Measurements from ENCODE around the gene TLL2.

The TLL2 gene

DNA sequence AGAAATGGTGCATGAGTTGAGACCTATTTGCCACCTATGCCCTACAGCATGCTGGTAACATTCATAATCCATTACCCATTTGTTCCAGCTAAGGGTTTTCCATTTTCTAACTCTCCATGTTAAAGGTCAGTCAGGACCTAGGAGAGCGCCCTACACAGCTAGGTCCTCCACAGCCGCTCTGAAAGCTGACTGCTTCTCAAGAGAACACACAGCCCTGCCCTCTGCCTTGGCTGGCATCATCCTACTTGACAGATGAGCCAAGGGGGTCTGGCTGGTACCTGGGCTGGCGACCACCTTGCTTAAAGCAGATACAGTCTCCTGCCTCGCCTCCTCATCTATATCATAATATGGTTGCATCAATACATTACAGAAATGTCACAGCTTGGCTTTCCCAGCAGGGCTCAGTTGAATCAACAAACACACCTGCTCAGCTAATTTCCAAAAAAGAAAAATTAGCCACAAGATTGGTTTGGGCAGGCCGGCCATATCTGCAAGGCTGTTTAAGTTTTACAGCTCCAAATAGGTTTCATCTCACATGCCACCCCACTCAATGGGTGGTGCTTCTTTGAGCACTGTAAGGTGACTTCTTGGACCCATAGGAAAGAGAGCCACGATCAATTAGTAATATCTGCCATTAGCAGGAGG lies 17.3 kb downstream of the TLL2 start:
- H3K27me3 Mint-ChIP-seq, result peaks cover 9% of the 10 kb centered on the region
- peak; percentile 49 for ATAC-seq
- no peak for DNase-seq
- no peaks in the 10 kb centered on the region for H3K9me3 Mint-ChIP-seq
- no peaks in the 10 kb centered on the region for H3K36me3 Mint-ChIP-seq (ENCODE audit: low read depth)
- H3K4me1 Mint-ChIP-seq, result no peaks in the 10 kb centered on the region
- no peak overlapping the region for H3K27ac Mint-ChIP-seq
- no peak overlapping the region for H3K4me3 Mint-ChIP-seq

DNA sequence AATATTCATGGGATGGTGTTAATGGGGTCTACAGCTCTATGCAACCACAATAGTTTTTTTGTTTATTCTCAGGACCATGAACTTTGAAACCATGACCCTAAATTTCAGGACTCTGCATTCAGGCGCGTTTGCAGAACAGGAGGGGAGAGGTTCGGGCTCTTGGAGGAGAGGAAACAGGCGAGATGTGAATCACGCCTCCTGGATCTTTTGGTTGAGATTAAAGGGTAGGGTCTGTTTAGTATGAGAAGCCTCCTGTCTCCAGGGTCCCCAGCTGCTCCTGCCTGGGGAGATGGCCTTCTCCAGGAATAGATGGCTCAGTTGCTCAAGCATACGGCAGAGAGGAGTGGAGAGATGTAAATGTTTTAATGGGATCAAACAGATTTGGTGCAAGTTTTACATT lies 18.2 kb downstream of the TLL2 start:
- H3K27ac Mint-ChIP-seq, result no peak overlapping the region
- ATAC-seq (no peak), DNase-seq (no peak)
- no peaks in the 10 kb centered on the region for H3K4me1 Mint-ChIP-seq
- H3K36me3 Mint-ChIP-seq (ENCODE audit: low read depth), result no peaks in the 10 kb centered on the region
- no peaks in the 10 kb centered on the region for H3K9me3 Mint-ChIP-seq
- H3K4me3 Mint-ChIP-seq, result no peak overlapping the region
- peaks cover 5% of the 10 kb centered on the region for H3K27me3 Mint-ChIP-seq

DNA sequence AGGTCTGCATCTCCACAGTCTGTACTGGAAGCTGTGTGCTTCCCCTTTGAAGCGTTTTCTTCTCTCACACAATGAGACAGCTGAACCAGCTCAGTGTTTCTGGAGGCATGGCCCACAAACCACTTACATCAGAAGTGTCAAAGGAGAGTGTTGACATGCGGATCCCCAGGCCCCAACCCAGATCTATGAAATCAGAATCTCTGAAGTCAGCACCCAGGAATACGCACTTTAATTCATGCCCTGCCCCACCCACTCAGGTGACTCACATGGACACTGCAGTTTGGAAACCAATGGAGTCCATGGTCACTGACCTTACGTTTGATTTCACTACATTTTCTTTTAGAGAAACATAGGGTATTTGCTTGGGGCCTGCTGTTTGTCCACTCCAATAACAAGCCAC lies 19.0 kb downstream of the TLL2 start:
- no peak overlapping the region for H3K27ac Mint-ChIP-seq
- H3K36me3 Mint-ChIP-seq (ENCODE audit: low read depth), result no peaks in the 10 kb centered on the region
- DNase-seq (no peak), ATAC-seq (no peak)
- no peak overlapping the region for H3K4me3 Mint-ChIP-seq
- H3K27me3 Mint-ChIP-seq, result peaks cover 5% of the 10 kb centered on the region
- no peaks in the 10 kb centered on the region for H3K4me1 Mint-ChIP-seq
- H3K9me3 Mint-ChIP-seq, result no peaks in the 10 kb centered on the region

DNA sequence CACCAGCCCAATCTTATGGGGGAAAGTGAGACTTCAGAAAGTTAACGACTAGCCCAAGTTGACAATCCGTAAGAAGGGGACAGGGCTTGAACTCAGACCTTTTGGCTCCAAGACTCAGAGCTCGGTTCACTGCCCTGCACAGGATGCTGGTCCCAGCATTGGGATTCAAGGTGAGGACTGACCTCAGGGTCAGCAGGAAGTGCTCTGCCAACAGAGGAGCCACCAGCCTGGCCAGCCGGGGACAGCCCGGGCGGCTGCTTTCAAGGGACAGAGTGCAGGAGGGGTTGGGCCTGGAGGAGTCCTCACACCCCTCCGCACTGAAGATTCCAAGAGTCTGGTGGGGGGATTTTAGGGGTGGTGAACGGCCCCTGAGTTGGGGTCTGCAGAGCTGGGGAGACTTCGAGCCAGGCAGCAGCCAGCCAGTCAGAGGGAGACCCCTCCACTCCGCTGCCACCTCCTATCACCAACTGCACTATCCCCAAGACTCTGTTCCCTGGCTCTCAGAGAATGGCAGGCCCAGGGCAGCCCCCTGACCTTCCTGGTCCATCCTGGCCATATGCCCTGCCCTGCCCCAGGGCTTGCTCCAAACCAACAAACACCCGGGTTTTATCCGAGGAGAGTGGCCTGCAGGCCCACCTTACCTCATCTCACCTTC lies 19.7 kb downstream of the TLL2 start:
- ATAC-seq (no peak), DNase-seq (no peak)
- Mint-ChIP-seq H3K9me3 (no peaks in the 10 kb centered on the region), H3K4me1 (no peaks in the 10 kb centered on the region), H3K36me3 (ENCODE audit: low read depth) (no peaks in the 10 kb centered on the region), H3K4me3 (no peak overlapping the region), H3K27ac (no peak overlapping the region), H3K27me3 (peaks cover 9% of the 10 kb centered on the region)

DNA sequence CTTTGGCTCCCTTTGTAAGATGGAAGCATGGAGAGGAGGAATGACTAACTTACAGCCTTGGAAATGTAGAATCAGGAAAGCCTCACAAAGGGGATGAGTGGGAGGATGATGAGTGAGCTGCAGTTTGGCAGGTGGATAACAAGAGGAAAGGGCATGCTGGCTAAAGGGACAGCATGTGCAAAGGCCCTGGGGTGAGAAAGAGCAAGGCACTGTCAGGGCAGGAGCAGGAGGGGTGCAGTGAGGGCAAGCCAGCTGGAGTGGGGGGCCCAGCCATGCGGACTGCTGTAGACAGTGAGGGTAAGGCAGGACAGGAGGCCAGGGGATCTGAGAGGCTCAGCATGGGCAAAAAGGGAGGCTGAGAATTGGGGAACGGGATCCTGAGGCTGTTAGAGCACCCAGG lies 20.5 kb downstream of the TLL2 start:
- Mint-ChIP-seq H3K4me3 (no peak overlapping the region), H3K4me1 (no peaks in the 10 kb centered on the region), H3K27ac (no peak overlapping the region), H3K36me3 (ENCODE audit: low read depth) (no peaks in the 10 kb centered on the region), H3K27me3 (peaks cover 9% of the 10 kb centered on the region), H3K9me3 (no peaks in the 10 kb centered on the region)
- no peak for ATAC-seq
- DNase-seq, result no peak

DNA sequence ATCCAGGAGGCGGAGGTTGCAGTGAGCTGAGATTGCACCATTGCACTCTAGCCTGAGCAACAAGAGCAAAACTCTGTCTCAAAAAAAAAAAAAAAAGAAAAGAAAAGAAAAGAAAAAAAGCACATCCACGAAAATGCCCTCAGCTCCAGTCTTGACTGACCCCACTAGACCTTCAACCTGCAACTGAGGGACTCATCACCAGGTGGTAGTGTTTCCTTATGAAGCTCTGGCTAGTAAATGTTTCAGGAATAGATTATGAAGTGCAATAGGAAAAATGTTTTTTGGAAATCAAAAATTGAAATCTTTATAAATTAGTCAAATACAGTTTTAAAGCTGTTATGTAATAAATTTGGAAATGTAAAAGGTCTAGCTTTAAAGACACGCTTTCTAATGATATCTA lies 22.4 kb downstream of the TLL2 start:
- Mint-ChIP-seq H3K27me3 (peaks cover 9% of the 10 kb centered on the region), H3K36me3 (ENCODE audit: low read depth) (no peaks in the 10 kb centered on the region), H3K27ac (no peak overlapping the region), H3K9me3 (no peaks in the 10 kb centered on the region), H3K4me1 (no peaks in the 10 kb centered on the region), H3K4me3 (no peak overlapping the region)
- DNase-seq (no peak), ATAC-seq (no peak)

DNA sequence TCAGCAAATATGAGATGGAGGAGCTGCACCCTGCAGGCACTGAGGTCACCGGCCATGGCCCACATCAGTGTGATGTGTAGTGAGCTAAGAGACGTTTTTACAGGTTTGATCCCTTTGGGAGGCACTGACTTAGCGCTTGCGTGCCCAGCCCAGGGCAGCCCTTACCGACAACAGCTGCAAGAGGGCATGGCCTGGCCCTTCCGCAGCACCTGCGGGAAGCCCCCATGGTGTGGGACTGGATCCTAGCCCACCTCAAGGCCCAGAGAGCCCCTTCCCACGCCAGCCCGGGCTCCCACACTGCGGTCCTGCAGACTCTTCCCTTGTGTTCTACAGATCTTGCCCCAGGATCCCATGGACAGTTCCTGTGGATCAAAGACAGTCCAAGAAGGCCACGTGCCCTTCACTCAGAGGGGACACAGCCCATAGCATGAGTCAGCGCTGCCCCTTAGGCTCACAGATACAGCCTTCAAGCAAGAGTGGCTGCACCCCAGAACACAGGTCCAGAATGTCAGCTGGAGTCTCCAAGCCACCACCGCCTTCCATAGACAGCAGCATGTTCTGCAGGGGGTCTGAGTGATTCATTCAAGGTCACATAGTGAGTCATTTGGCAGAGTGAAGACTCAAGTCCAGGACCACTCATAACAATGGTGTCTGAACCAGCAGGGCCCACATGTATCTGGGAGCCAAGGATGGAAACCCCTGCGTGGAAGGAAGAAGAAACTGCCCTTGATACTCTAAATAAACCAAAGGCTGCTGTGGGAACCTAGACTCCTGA lies 25.4 kb downstream of the TLL2 start:
- Mint-ChIP-seq H3K9me3 (no peaks in the 10 kb centered on the region), H3K4me1 (no peaks in the 10 kb centered on the region), H3K4me3 (no peak overlapping the region), H3K27me3 (peaks cover 11% of the 10 kb centered on the region), H3K36me3 (ENCODE audit: low read depth) (no peaks in the 10 kb centered on the region), H3K27ac (no peak overlapping the region)
- DNase-seq (no peak), ATAC-seq (no peak)

DNA sequence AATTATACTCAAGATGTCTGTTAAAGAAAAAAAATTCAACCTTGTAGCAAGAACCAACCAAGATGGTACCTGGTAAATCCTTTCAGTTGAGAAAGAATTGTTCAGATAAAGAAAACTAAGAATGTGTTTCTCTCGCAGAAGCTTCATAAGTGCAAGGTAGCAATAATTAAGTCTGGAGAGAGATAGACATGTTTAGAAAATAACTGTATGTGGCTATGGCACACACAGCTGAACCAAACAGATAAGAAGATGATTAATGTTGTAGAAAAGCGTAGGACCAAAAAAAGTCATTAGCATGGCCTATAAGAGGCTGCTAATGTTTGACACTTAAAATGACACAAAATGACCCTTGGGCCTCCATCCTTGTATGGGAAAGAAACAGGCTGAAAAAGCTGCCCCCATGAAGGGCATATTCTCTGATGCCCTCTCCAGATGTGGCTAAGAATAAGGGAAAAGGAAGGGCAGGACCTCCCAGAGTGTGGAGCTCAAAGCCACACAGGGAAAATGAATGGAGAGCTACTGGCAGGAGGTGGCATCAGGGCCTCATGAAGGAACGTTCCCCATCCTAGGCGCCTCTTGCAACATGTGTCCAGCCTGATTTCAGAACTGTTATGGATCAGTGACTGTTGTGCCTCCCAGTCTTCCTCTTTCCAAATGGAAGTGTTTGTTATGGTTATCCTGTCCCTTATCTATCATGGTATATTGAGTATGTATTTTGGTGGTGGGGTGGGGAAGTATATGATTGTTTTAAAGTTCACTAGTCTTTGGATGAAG lies 30.7 kb downstream of the TLL2 start:
- H3K4me1 Mint-ChIP-seq, result no peaks in the 10 kb centered on the region
- peaks cover 15% of the 10 kb centered on the region for H3K27me3 Mint-ChIP-seq
- no peak for ATAC-seq

DNA sequence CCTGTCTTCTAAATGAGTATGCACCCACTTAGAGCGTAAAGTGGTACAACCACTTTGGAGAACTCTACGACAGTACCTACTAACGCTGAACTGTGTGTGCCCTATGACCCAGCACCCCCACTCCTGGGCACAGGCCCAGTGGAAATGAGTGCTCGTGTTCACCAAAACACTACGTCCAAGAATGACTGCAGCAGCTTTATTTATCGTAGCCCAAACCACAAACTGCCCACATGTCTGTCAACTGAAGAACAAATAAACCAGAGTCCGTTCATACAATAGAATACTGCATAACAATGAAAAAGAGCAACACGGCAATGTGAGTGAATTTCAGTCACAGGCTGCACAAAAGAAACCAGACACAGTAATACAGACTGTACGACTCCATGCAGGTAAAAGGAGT lies 35.4 kb downstream of the TLL2 start:
- Mint-ChIP-seq H3K36me3 (ENCODE audit: low read depth) (no peaks in the 10 kb centered on the region), H3K27ac (no peak overlapping the region), H3K4me3 (no peak overlapping the region), H3K9me3 (no peaks in the 10 kb centered on the region), H3K4me1 (no peaks in the 10 kb centered on the region), H3K27me3 (peaks cover 10% of the 10 kb centered on the region)
- DNase-seq, result no peak
- no peak for ATAC-seq

More for the DNA sequence above, 30.7 kb downstream of the TLL2 start:
- Mint-ChIP-seq H3K36me3 (ENCODE audit: low read depth) (no peaks in the 10 kb centered on the region), H3K4me3 (no peak overlapping the region), H3K9me3 (no peaks in the 10 kb centered on the region), H3K27ac (no peak overlapping the region)
- no peak for DNase-seq

DNA sequence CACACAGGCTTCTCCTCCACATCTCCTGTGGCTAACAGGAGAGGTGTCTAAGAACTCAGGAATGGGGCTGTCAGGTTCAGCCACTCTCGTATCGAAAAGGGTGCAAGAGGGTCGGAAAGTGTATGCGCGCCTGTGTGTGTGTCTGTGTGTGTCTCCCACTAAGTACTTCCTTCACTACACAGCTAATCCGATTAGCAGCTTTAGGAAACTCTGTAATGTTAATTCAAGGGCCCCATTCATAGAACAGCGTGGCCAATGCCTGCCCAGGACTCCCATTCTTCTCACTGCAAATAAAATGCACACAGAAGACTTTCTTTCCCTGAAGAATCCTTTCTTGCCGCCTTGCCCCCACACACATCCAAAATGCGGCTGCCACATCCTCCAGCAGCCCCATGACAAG lies 39.9 kb downstream of the TLL2 start:
- ATAC-seq, result no peak
- H3K27ac Mint-ChIP-seq, result no peak overlapping the region
- DNase-seq, result no peak
- H3K4me3 Mint-ChIP-seq, result no peak overlapping the region
- peaks cover 7% of the 10 kb centered on the region for H3K27me3 Mint-ChIP-seq
- H3K36me3 Mint-ChIP-seq (ENCODE audit: low read depth), result no peaks in the 10 kb centered on the region
- no peaks in the 10 kb centered on the region for H3K4me1 Mint-ChIP-seq
- no peaks in the 10 kb centered on the region for H3K9me3 Mint-ChIP-seq

DNA sequence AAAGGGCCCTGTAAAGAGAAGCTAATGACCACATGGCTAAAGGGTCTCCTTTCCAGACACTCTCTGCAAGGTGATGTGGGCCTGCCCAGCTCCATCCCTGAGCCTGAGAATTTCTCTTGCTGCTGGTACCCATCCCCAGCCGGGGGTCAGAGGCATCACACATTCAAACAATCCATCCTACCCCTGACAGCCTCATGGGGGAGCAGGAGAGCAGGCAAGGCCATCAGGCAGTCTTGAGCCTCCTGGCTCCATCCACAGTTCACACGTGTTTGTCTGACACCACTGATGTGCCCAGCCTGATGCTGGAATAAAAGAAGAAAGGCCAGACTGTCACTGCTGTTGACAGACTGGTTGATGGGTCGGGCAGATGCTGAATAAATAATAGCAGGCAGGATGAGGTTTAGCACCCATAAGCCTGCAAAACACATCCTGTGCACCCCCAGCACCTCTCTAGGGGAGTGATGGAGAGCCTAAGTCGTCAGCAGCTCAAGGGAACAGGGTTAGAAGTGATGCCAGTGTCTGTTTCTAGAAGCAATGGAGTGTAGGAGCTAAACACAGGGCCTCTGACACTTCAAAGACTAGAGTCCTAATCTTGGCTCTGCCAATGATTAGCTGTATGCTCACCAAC lies 43.5 kb downstream of the TLL2 start:
- Mint-ChIP-seq H3K4me1 (no peaks in the 10 kb centered on the region), H3K27ac (no peak overlapping the region), H3K27me3 (peaks cover 9% of the 10 kb centered on the region), H3K9me3 (no peaks in the 10 kb centered on the region), H3K4me3 (no peak overlapping the region), H3K36me3 (ENCODE audit: low read depth) (no peaks in the 10 kb centered on the region)
- ATAC-seq (peak; percentile 79), DNase-seq (peak; percentile 35)

DNA sequence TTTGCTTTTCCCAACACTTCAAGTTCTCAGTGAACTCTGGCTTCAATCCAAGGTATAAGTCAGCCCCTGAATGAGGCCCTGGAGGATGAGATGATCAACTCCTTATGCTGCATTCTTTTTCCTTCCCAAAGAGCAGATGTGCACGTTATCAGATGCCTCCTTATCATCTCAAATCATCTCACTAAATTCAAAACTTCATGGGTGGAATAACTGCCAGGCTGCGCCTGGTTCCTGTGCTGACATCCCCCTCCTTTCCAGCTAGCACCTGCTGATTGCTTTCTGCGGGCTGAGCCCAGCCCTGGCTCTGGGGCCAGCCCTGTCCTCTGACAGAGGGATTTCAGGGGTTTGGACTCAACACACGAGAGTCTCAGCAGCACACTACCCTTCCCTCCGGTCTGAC lies 44.9 kb downstream of the TLL2 start:
- H3K4me3 Mint-ChIP-seq, result no peak overlapping the region
- H3K9me3 Mint-ChIP-seq, result no peaks in the 10 kb centered on the region
- ATAC-seq, result no peak
- DNase-seq, result no peak
- no peaks in the 10 kb centered on the region for H3K36me3 Mint-ChIP-seq (ENCODE audit: low read depth)
- H3K4me1 Mint-ChIP-seq, result no peaks in the 10 kb centered on the region
- H3K27me3 Mint-ChIP-seq, result peaks cover 7% of the 10 kb centered on the region
- no peak overlapping the region for H3K27ac Mint-ChIP-seq

DNA sequence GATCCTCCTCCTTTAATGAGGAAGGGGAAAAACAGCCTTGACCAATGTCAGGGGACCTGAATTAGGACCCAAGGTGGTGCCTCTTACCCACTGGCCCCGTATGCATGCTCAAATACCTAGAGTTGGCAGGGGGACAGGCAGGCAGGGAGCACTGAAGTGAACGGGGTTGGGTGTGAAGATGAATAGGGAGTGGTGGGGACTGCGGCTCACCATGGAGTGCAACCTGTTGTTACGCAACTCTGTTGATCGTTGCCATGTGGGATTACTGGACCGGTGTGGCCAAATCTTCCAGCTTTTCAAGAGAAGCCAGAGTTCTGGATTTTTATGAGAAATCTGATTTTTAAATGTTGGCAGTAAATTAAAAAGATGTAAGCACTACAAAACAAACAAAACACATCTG lies 48.1 kb downstream of the TLL2 start:
- DNase-seq (no peak), ATAC-seq (no peak)
- H3K4me3 Mint-ChIP-seq, result no peak overlapping the region
- peaks cover 1% of the 10 kb centered on the region for H3K36me3 Mint-ChIP-seq (ENCODE audit: low read depth)
- no peak overlapping the region for H3K27ac Mint-ChIP-seq
- H3K27me3 Mint-ChIP-seq, result peaks cover 9% of the 10 kb centered on the region
- H3K4me1 Mint-ChIP-seq, result no peaks in the 10 kb centered on the region
- H3K9me3 Mint-ChIP-seq, result peaks cover 3% of the 10 kb centered on the region

DNA sequence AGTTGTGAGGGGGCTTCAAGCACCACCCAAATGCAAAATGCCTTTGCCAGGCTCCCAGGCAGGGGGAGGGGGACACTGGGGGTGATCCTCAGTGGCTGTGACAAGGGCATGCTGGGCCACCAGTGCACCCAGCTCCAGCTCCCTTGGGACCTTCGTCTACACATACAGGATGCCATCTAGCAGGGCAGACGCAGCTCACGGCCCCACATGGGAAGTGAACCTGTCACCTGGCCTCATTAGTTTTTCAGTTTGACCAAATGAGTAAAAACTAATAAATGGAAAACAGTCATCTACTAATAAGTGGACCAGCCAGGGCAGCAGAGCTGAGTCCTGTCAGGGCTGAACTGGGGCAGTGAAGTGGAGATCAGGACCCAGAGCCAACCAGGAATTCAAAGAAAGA lies 50.2 kb downstream of the TLL2 start:
- no peak for ATAC-seq
- H3K4me3 Mint-ChIP-seq, result no peak overlapping the region

More for the DNA sequence above, 50.2 kb downstream of the TLL2 start:
- peaks cover 7% of the 10 kb centered on the region for H3K9me3 Mint-ChIP-seq
- no peak for DNase-seq
- peaks cover 3% of the 10 kb centered on the region for H3K36me3 Mint-ChIP-seq (ENCODE audit: low read depth)
- H3K27me3 Mint-ChIP-seq, result peaks cover 7% of the 10 kb centered on the region
- no peak overlapping the region for H3K27ac Mint-ChIP-seq
- H3K4me1 Mint-ChIP-seq, result no peaks in the 10 kb centered on the region

Measured in activated naive CD8-positive, alpha-beta T cell treated with anti-CD3 and anti-CD28 coated beads, Interleukin-2, amount 50 U/mL, for 24 hours (primary cell).